Epidermal melanocyte (primary cell): ENCODE measurements around the gene GTPBP3.
A peak's percentile ranks its signal among the peaks of the same experiment; 100 is the strongest.

Experiments
- DNase-seq: peaks from one replicate; pipeline ENCODE4 v3.0.0; 2011; ENCODE audit warnings: low spot score; ENCODE audit not compliant: insufficient read length

The GTPBP3 gene

DNA sequence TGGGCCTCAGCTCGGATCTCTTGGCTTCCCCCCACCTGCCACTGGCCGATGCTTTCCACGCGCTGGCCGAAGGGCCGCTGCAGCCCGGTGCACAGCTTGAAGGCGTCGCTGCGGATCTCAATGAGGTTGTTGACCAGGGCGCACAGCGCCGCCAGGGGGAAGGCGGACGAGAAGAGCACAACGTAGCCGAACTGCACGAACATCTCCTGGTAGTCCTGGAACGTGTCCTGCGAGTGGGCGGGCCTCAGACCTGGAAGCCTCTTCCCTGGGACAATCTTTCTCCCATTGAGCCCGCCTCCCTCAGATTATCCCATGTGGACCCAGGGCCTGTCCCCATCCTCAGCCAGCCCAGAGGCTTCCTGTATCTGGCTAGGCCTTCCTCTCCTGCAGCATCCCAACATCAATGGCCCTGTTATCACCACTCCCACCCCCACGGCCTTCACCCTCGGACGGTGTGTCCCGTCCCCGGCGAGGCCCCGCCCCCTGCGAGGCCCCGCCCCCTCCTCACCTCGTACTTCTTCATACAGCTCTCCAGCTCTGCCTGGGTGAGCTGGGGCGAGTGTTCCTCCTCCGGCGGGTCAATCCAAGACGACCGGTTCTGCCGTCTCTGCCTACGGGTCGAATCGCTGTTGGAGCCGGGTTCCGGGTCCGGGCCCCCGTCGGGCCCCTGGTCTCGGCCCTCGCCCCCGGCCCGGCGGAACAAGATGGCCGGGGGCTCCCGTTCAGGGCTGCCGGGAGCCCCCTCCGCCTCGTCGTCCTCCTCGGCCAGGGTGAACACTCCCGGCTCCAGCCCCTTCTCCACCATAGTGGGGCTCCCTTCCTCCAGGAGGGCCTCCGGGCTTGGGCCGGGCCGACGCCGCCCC, 9.5 kb upstream of the GTPBP3 start:
- peak; percentile 21 for DNase-seq

DNA sequence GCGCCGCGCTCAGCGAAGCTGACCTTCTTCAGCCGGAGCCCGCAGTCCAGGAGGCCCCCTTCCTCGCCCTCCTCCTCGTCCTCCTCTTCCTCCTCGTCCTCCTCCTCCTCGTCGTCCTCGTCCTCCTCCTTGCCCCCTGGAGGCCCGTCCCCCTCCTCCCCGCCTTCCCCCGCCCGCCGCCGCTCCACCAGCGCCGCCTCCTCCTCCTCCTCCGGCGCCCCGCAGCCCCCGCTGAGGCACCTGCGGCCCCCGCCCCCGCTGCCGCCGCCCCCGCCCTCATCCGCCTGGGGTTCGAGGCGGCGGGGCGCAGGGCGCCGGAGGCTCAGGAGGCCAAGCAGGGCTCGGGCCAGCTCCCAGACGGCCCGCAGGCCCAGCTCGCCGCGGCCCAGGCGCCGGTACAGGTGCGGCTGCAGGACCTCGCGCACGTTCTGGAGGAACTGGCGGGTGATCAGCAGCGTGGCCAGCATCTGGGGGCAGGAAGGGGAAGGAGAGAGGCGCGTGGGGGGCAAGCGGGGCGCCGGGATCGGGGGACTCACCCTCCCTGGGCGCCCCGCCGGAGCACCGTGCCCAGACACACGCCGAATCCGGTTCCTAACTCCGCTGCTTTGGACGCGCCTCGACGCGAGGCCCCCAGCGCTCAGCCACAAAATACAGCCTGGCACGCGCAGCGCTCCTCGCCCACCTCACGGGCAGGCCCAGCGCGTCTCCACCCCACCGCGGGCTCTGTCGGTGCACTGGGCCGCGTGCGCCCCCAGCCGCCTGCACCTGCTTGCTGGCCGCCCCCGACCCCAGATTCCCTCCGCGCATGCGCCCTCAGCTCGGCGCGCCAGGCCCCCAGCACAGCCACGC, 8.6 kb upstream of the GTPBP3 start:
- DNase-seq, result peak; percentile 15

DNA sequence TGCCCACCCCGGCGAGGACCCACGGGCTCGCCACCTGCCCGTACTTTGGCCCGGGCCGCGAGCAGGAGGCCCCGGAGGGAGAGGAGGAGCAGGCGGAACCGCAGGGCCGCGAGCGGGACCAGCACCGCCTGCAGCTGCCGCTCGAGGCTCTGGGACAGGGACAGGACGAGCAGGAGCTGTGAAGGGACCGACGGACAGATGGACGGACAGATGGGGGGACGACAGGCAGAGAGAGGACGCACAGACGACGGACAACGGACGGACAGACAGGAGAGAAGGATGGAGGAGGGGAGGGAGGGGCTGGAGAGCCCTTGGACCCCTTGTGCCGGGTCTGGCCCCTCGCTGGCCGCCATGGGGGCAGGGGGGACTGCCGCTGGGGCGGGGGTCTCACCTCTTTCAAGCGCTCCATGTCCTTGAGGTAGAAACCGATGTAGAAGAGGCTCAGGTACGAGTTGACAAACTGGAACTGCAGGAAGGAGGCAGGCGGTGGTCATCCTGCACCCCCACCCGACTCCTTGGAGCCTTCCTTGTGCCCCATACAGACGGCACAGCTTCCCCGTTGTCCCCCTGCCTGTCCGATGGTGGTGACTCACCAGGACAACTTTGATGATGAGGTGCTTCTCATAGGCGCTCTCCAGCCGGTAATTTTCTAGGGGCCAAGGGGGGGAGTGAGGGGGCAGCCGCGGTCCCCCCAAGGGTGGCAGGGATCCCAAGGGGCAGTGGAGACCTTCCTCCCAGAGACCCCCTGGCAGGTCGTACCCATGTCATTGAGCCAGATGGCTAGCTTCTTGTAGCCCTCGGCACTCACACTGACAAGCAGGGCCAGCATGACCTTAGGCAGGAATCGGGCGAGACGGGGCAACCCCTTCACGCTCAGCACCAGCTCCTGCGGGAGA, 7.7 kb upstream of the GTPBP3 start:
- peak; percentile 10 for DNase-seq

DNA sequence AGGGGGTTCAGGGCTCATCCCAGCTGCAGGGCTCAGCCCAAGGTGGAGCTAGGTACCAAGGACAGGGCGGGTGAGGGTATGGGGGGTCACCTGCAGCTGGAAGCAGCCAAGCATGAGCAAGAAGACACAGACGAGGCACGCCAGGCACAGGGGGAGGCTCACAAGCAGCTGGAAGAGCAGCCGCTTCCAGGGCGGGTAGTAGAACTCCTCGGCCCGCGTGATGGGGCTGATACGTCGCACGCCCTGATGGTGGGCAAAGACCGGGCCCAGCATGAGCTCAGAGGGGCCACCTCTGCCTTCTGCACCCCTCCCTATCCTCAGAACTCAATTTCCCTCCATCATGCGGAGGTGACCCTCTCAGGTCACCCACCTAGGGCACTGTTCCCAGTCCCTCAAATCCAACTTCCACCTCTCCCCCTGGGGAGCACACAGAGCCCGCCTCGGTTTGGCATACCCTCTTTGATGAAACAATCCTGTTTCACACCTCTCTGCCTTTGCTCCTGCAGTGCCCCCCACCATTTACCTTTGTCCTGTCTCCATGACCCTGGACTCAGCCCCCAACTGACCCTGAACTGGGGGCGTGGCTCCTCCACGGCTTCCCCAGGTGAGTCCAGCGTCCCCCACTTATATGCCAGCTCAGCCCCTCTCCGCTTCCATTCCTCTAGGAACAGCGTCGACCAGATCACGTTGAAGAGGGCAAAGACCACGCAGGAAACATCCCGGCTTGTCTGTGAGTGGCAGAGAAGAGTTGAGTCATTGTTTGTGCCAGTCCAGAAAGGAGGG, 6.9 kb upstream of the GTPBP3 start:
- no peak for DNase-seq

DNA sequence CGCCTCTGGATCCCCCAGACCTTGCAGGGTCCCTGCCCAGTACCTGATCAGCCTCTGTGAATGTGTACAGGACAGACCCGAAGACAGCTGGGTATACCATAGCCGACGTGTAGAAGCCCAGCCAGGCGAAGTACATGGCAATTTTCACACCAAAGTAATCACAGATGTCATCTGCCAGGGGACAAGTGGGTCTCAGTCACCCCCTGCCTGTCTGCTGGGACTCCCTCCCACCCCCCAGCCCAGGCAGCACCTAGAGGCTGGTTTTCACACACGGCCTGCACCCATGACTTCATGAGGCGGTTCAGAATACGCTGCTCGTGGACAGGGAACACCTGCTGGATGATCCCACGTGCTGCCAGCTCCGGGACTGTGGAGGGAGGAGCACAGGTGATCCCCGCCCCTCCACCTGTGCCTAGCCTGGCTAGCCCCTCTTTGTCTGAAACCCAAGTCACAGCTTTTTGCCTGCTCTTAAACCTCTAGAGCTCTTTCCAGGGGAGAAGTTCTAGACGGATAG, 6.3 kb upstream of the GTPBP3 start:
- DNase-seq, result no peak

DNA sequence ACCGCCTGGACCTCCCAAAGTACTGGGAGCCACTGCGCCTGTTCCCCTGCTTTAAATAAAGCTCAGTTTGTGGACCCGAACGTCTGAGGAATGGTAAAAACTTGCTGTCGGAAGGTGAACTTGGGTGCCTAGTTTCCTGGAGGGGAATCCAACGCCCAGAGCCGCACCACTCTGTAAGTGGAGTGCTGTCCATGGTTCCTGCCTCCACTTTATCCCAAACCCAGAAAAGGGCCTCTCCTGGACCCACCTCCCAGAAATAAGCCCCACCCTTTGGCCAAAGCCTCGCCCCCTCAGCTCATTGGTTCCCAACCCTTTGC, 5.0 kb upstream of the GTPBP3 start:
- DNase-seq, result no peak

DNA sequence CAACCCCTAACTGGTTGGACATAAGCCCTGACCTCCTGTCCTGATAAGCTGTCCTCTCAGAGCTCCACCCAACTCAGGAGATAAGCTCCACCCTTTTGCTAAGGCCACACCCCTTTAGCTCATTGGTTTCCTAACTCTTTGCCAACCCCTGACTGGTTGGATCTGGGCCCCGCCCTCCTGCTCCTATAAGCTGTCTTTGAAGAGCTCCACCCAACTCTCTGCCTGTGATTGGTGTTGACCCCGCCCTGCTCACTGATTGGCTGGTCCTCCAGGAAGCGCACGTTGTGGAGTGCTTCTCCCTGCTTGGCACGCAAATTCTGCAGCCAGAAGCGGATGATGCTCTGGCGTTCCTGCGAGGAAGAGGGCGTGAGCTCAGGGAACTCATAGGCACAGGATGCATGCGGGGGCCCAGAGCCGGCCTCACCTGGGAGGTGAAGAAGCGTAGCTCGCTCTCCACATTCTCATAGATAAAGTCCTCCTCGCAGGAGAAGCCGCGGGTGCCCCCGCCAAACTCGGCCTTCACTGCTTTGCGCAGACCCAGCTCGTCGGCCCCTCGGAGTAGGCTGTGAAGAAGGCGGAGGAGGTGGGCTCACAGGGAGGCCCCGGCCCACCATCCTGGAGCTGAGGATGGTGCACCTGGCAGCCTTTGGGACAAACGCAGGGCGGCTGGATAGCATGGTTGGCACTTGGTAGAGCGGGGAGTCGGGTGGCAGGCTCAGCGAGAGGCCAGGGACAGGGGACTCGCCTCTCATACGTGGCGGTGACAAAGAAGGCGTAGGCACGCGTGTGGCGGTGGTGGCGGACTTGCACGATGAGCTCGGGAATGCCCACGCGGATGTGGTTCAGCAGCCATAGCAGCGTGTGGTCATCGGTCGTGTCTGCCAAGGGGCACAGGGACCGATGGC, 4.4 kb upstream of the GTPBP3 start:
- DNase-seq, result no peak

DNA sequence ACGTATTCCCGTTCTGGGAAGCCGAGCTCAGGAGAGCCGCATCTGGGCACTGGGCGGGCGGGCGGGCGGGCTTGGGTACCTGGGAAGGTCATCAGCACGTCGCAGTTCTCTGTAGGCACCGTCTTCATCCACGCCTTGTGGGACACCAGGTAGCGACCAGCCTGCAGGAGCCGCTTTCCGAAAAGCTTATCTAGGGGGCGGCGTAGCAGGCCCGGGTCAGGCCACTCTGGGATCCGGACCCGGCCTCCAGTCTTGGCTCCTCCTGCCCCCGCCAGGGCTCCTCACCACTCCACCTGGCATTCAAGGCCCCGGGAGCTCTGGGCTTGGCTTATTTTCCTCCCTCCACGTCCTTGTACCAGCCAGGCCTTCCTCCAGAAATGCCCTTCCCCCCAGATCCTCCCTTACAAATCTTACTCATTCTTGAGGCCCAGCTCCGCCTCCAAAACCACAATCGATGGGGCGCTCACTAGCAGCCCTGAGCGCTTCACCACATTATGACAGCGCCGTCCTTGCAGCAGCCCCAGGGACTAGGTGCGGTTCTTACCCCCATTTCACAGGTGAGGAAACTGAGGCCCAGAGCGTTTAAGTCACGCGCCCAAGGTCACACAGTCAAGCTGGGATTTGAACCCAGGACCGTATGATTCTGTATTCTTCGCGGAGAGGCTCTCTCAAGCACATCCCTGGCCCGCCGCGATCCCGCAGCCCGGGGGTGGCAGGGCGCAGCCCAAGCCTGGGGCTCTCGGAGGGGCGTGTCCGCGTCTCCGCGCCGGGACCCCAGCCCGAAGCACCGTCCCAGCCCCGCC, 3.5 kb upstream of the GTPBP3 start:
- no peak for DNase-seq

DNA sequence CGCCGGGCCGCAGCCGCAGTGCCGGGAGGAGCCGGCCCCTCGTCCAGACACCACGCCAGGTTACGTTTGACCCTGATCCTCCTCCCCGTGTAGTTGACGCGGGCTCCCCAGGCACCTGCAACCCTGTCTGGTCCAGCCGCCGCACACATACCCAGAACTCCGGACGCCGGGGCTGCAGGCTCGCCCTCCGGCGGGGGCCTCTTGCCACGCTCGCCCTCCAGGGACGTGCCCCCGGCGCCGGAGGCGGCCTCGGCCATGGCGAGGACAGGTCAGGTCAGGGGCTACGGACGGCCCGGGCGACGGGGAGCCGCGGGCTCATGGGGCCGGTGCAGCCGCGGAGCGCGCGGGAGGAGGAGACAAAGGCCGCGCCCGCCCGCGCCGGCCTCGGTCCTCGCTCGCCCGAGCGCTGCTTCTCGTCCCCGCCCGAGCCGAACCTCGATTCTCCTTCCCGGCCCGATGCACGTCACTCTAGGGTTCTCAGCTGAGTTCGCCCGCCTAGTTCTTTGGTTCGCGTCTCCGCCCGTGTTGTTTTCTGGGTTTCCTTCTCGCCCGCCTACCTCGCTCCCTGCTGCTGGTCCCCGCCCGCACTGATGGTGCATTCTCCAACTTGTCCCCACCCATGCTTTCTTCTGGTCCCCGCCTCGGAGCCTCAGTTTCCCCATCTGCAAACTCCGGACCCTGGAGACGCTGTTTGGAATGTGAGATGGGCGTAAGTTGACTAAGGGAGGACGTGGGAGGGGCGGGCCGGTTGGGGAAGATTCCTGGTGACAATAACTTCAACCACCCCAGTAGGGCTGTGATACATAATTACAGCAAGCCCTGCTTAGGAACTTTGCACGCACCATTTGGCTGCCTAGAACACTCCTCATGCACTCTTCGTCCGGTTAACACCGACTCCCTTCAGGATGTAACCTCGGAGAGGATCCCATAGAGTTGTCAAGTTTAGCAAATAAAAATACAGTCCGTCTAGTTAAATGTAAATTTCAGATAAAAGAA, 2.6 kb upstream of the GTPBP3 start, which contains the start of gene ANO8:
Gene ANO8 (minus strand): TSS at position 442 of the 996 bp plus-strand sequence. CDS start 185 bp downstream, at position 257.
- peak; percentile 99 for DNase-seq

DNA sequence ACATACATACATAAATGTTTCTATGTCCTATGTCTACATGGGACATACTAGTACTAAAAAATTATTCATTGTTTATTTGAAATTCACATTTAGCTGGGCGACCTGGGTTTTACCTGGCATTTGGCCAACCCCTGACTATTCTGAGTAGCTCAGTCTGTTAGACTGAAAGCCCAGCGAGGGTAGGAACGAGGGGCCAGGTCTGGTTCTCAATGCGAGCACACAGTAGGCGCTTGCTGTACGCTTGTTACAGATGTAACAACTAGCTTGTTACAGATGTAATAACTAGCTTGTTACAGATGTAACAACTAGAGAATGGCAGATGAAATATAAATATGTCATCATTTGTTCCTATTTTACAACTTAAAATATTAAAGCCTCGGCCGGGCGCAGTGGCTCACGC, 1.8 kb upstream of the GTPBP3 start:
- no peak for DNase-seq

DNA sequence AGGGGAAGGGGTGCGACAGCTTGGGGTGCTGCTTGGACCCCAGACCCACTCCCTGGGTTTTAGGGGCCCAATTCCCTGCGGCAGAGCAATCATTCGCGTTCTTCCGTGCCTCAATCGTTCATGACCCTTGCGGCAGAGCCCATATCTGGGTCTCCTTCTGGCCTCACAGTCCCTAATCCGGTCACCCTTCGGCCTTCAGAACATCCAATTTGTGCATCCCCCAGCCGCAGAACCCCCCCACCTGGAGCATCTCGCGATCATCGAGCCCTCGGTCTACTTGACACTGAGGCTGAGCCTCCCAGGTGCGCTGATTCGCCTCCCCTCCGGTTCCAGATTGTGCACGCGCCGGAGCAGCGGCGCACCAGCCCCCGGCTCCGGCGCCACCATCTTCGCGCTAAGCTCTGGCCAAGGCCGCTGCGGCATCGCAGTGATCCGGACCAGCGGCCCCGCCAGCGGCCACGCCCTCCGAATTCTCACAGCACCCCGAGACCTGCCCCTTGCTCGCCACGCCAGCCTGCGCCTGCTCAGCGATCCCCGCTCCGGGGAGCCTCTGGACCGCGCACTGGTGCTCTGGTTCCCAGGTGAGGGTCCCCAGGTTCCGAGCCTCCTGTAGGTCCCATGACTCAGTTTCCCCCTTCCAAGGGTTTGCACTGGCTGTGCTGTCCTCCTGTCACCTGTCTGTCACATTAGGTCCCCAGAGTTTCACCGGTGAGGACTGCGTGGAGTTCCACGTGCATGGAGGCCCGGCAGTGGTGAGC, 501 bp downstream of the GTPBP3 start:
- no peak for DNase-seq

DNA sequence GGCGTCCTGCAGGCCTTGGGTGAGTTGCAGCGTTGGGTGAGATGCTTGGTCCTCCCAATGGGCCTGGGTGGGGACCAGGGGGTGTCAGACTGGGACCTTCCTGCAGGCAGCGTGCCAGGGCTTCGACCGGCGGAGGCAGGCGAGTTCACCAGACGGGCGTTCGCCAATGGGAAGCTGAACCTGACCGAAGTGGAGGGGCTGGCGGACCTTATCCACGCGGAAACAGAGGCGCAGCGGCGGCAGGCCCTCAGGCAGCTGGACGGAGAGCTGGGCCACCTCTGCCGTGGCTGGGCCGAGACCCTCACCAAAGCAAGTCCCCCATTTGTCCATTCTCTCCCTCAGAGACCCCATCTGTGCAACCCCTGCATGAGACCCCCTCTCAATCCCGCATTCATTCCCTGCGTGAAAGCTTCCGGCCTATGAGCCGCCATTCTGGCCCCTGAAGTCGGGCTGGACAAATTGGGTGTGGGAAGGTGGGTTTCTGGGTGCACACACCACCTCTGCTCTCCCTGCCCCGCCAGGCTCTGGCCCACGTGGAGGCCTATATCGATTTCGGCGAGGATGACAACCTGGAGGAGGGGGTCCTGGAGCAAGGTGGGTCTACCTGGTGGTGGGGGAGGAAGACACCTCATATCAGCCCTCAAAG, 1.2 kb downstream of the GTPBP3 start:
- DNase-seq, result no peak

DNA sequence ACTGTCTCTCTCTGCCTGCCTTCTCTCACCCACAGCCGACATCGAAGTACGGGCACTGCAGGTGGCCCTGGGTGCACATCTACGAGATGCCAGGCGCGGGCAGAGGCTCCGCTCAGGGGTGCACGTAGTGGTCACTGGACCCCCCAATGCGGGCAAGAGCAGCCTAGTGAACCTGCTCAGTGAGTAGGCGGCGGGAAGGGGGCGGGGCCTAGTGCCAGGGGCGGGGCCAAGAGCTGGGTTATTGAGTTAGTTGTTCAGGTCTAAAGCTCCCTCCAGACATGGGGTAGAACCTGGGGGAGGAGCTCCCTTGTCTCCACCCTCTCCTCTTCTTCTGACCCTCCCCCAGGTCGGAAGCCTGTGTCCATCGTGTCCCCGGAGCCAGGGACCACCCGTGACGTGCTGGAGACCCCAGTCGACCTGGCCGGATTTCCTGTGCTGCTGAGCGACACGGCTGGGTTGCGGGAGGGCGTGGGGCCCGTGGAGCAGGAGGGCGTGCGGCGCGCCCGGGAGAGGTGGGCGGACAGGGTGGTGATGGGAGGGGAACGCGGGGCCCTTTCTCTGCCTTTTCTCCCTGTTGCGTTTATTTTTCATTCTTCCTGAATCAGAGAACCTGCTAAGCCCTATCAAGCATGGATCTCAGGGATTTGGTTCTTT, 1.9 kb downstream of the GTPBP3 start:
- DNase-seq, result no peak

DNA sequence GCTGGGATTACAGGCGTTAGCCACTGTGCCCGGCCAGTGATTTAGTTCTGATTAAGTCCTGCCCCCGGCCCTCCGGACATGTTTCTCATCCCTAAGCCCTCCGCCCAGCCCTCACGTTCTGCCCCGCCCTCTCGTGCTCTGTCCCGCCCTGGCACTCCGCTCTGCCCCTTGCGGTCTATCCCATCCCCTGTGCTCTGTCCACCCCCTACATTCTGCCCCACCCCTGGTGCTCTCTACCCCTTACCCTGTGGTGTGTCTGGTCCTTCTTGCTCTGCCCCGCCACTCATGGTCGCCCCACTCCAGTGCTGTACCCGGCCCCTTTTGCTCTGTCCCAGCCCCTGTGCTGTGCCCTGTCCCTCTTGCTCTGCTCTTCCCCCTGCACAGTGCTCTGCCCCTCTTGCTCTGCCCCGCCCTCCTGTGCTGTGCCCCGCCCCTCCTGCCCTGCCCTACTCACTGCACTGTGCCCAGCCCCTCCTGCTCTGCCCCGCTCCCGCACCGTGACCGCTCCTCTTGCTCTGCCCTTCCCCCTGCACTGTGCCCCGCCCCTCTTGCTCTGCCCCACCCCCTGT, 3.0 kb downstream of the GTPBP3 start:
- no peak for DNase-seq

DNA sequence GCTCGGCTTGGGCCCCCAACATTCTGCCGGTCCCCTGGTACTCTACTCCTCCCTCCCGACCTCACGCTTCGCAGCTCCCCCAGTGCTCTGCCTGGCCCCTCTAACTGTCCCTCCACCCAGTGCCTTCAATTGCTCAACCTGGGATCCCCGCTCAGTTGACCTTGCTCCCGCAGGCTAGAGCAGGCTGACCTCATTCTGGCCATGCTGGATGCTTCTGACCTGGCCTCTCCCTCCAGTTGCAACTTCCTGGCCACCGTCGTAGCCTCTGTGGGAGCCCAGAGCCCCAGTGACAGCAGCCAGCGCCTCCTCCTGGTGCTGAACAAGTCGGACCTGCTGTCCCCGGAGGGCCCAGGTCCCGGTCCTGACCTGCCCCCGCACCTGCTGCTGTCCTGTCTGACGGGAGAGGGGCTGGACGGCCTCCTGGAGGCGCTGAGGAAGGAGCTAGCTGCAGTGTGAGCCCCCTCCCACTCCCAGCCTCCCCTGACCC, 3.6 kb downstream of the GTPBP3 start:
- DNase-seq, result no peak
